ENCODE measurements around the gene RAP1A.

- TF ChIP-seq CTCF (IDR thresholded peaks at IDR 0.05 in 8 of 11, conservative IDR thresholded peaks at IDR 0.05 in 3 of 11): no peak
- no peak for TF ChIP-seq POLR2AphosphoS5 (IDR thresholded peaks at IDR 0.05)
These were observed 37.6 kb upstream of the RAP1A start for GRCh38 chr1:111582016-111582415.

Data from spleen (tissue), 7 donors.